DND-41 (cell line): ENCODE data around the gene BEX3.

ENCODE experiments used
- ATAC-seq: fragments of 200-7000 bp; cut with Tn5 transposase; 3 replicates; pipeline ENCODE4 v1.9.1; 2021; ENCODE audit warnings: low read depth; ENCODE audit not compliant: insufficient read depth
- DNase-seq: peaks from one replicate; pipeline ENCODE4 v3.0.0-alpha.2; 2020
- H2AFZ ChIP-seq: 2 replicates; pipeline ENCODE4 v1.6.0; 2012; ENCODE audit warnings: low read depth, low read length
- H3K27ac ChIP-seq: 2 replicates; pipeline ENCODE4 v1.5.1; 2012; ENCODE audit warnings: low read length, inconsistent platforms
- H3K27me3 ChIP-seq: fragments of 200-600 bp; sonication (generic); 2 replicates; pipeline ENCODE4 v1.6.0; 2012; ENCODE audit warnings: low read length, mild to moderate bottlenecking, inconsistent platforms; ENCODE audit not compliant: insufficient read depth, poor library complexity
- H3K36me3 ChIP-seq: 2 replicates; pipeline ENCODE4 v1.5.1; 2012; ENCODE audit warnings: low read length, inconsistent platforms; ENCODE audit not compliant: insufficient read depth
- H3K4me1 ChIP-seq: 2 replicates; pipeline ENCODE4 v1.5.1; 2012; ENCODE audit warnings: mild to moderate bottlenecking, low read length; ENCODE audit not compliant: insufficient read depth
- H3K4me2 ChIP-seq: 2 replicates; pipeline ENCODE4 v1.6.0; 2012; ENCODE audit warnings: mild to moderate bottlenecking, moderate library complexity, low read length, inconsistent platforms; ENCODE audit not compliant: insufficient read depth
- H3K4me3 ChIP-seq, 2 experiments: fragments of 200-600 bp in 1 of 2; shearing (Covaris generic) in 1 of 2; 2 replicates each; pipeline ENCODE4 v1.5.1; 2012 to 2016; ENCODE audit warnings: inconsistent platforms in 2 of 2, low read length in 2 of 2, mild to moderate bottlenecking in 2 of 2, low read depth in 1 of 2, moderate library complexity in 1 of 2
- H3K79me2 ChIP-seq: 2 replicates; pipeline ENCODE4 v1.6.0; 2012; ENCODE audit warnings: low read length, inconsistent platforms; ENCODE audit not compliant: insufficient read depth
- H3K9ac ChIP-seq: 2 replicates; pipeline ENCODE4 v1.6.0; 2012; ENCODE audit warnings: low read depth, mild to moderate bottlenecking, inconsistent platforms, low read length, moderate library complexity
- H3K9me3 ChIP-seq: 2 replicates; pipeline ENCODE4 v1.5.1; 2012; ENCODE audit warnings: low read length, moderate library complexity, mild to moderate bottlenecking, inconsistent platforms; ENCODE audit not compliant: insufficient read depth, severe bottlenecking
- H4K20me1 ChIP-seq: 2 replicates; pipeline ENCODE4 v1.6.0; 2012; ENCODE audit warnings: low read length; ENCODE audit not compliant: insufficient read depth
- EZH2 ChIP-seq: IDR thresholded peaks from 3 replicates; pipeline ENCODE4 v1.6.1; 2012; ENCODE audit warnings: borderline replicate concordance, low read depth, mild to moderate bottlenecking, moderate library complexity, low read length, inconsistent platforms; ENCODE audit not compliant: severe bottlenecking
- TF ChIP-seq, protein P1 (sequence below): IDR thresholded peaks from 2 replicates; pipeline ENCODE4 v1.5.1; 2012; ENCODE audit warnings: borderline replicate concordance, low read length, moderate library complexity, mild to moderate bottlenecking; ENCODE audit not compliant: poor library complexity, severe bottlenecking; ENCODE audit errors: extremely low read depth

BEX3 gene

GRCh38 chrX:103363046-103363445 lies 13.3 kb upstream of the BEX3 start:
- Histone ChIP-seq H3K9me3 (no peaks in the 10 kb centered on the region), H3K9ac (no peak overlapping the region), H2AFZ (no peak overlapping the region), H3K4me1 (no peaks in the 10 kb centered on the region), H3K27me3 (no peaks in the 10 kb centered on the region), H3K4me2 (no peak overlapping the region), H3K79me2 (no peaks in the 10 kb centered on the region), H4K20me1 (no peaks in the 10 kb centered on the region), H3K36me3 (no peaks in the 10 kb centered on the region), H3K27ac (no peak overlapping the region), H3K4me3 (no peak overlapping the region)
- no peak for TF ChIP-seq EZH2
- TF ChIP-seq, protein P1, sequence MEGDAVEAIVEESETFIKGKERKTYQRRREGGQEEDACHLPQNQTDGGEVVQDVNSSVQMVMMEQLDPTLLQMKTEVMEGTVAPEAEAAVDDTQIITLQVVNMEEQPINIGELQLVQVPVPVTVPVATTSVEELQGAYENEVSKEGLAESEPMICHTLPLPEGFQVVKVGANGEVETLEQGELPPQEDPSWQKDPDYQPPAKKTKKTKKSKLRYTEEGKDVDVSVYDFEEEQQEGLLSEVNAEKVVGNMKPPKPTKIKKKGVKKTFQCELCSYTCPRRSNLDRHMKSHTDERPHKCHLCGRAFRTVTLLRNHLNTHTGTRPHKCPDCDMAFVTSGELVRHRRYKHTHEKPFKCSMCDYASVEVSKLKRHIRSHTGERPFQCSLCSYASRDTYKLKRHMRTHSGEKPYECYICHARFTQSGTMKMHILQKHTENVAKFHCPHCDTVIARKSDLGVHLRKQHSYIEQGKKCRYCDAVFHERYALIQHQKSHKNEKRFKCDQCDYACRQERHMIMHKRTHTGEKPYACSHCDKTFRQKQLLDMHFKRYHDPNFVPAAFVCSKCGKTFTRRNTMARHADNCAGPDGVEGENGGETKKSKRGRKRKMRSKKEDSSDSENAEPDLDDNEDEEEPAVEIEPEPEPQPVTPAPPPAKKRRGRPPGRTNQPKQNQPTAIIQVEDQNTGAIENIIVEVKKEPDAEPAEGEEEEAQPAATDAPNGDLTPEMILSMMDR = no peak
- ATAC-seq (no peak), DNase-seq (no peak)

- TF ChIP-seq, protein P1 = no peak
- no peak for TF ChIP-seq EZH2
- H3K4me3 ChIP-seq = no peak overlapping the region
- no peak for DNase-seq
Measured at GRCh38 chrX:103367502-103367901, 8.8 kb upstream of the BEX3 start.

DNA sequence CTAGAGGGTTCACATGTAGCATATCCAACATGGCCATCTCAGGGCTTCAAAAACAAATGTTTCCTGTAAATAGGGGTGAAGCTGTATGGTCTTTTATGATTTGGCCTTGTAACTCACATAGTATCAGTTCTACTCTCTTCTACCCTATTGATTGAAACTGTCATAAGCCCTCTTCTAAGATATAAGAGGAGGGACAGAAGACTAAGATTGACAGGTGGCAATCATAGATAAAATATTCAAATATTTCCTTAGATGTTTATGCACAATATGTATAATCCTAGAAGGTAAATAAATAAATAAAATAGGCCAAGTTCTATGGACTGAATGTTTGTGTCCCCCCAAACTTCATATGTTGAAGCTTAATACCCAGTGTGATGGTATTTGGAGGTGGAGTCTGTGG lies 6.9 kb upstream of the BEX3 start:
- ATAC-seq = no peak
- Histone ChIP-seq H3K79me2 (no peaks in the 10 kb centered on the region), H3K4me1 (no peaks in the 10 kb centered on the region), H3K36me3 (no peaks in the 10 kb centered on the region), H4K20me1 (no peaks in the 10 kb centered on the region), H3K9ac (no peak overlapping the region), H3K27me3 (no peaks in the 10 kb centered on the region), H3K4me3 (no peak overlapping the region), H2AFZ (no peak overlapping the region), H3K4me2 (no peak overlapping the region), H3K27ac (no peak overlapping the region), H3K9me3 (no peaks in the 10 kb centered on the region)
- DNase-seq = no peak
- TF ChIP-seq EZH2 = no peak
- TF ChIP-seq, protein P1 = no peak

More at GRCh38 chrX:103367502-103367901, 8.8 kb upstream of the BEX3 start:
- Histone ChIP-seq H3K4me1 (no peaks in the 10 kb centered on the region), H2AFZ (no peak overlapping the region), H3K27ac (no peak overlapping the region), H3K79me2 (no peaks in the 10 kb centered on the region), H3K27me3 (no peaks in the 10 kb centered on the region), H3K9me3 (no peaks in the 10 kb centered on the region), H4K20me1 (no peaks in the 10 kb centered on the region), H3K9ac (no peak overlapping the region), H3K4me2 (no peak overlapping the region), H3K36me3 (no peaks in the 10 kb centered on the region)
- no peak for ATAC-seq

GRCh38 chrX:103372886-103373285 lies 3.5 kb upstream of the BEX3 start:
- no peaks in the 10 kb centered on the region for H4K20me1 ChIP-seq

More at GRCh38 chrX:103372886-103373285, 3.5 kb upstream of the BEX3 start:
- ATAC-seq (no peak), DNase-seq (no peak)
- H3K4me2 ChIP-seq = no peak overlapping the region
- no peak overlapping the region for H3K27ac ChIP-seq
- no peak for TF ChIP-seq EZH2
- TF ChIP-seq, protein P1 = no peak
- H3K9ac ChIP-seq = no peak overlapping the region
- no peak overlapping the region for H3K4me3 ChIP-seq
- H3K36me3 ChIP-seq = peaks cover 5% of the 10 kb centered on the region; the same call in 1 of the 2 replicates
- H3K9me3 ChIP-seq = no peaks in the 10 kb centered on the region
- no peak overlapping the region for H2AFZ ChIP-seq
- H3K27me3 ChIP-seq = no peaks in the 10 kb centered on the region
- peaks cover 11% of the 10 kb centered on the region; the same call in 1 of the 2 replicates for H3K79me2 ChIP-seq
- H3K4me1 ChIP-seq = peaks cover 12% of the 10 kb centered on the region
